GM12878 (cell line): ENCODE results near the gene TMEM272. TPM values are rescaled to one million over a fixed set of nuclear protein-coding genes. Genes with fewer than 3 reads are reported as not detected.

Experiments
- BMI1 ChIP-seq: fragments of 450-650 bp; IDR thresholded peaks from 2 replicates; pipeline ENCODE4 v1.6.1; 2016; ENCODE audit warnings: mild to moderate bottlenecking, moderate library complexity, borderline replicate concordance
- CHD4 ChIP-seq: fragments of 200-600 bp; sonication (generic); IDR thresholded peaks from 2 replicates; pipeline ENCODE4 v1.6.1; 2016; ENCODE audit warnings: mild to moderate bottlenecking
- ETV6 ChIP-seq, 2 experiments: fragments of 450-650 bp in 1 of 2; IDR thresholded peaks in 1 of 2; conservative IDR thresholded peaks in 1 of 2; 2 replicates each; pipeline ENCODE4 v1.6.1; 2014; ENCODE audit warnings: antibody characterized with exemption in 1 of 2, borderline replicate concordance in 1 of 2, low read depth in 1 of 2, mild to moderate bottlenecking in 1 of 2, moderate library complexity in 1 of 2
- FOXM1 ChIP-seq: IDR thresholded peaks from 2 replicates; pipeline ENCODE4 v1.6.1; 2012; ENCODE audit warnings: low read depth, mild to moderate bottlenecking, inconsistent platforms, low read length, moderate library complexity
- HDAC2 ChIP-seq: fragments of 200-600 bp; sonication (generic); IDR thresholded peaks from 2 replicates; pipeline ENCODE4 v1.6.1; 2017
- MTA2 ChIP-seq: fragments of 450-650 bp; IDR thresholded peaks from 2 replicates; pipeline ENCODE4 v1.6.1; 2016; ENCODE audit warnings: low read depth, mild to moderate bottlenecking, moderate library complexity
- MYB ChIP-seq: fragments of 150-350 bp; IDR thresholded peaks from 2 replicates; pipeline ENCODE4 v1.6.1; 2014; ENCODE audit warnings: mild to moderate bottlenecking, low read depth, low read length, borderline replicate concordance
- NBN ChIP-seq: fragments of 450-650 bp; IDR thresholded peaks from 2 replicates; pipeline ENCODE4 v1.6.1; 2016
- NR2F1 ChIP-seq: fragments of 450-650 bp; conservative IDR thresholded peaks from 2 replicates; pipeline ENCODE4 v1.6.1; 2017; ENCODE audit warnings: mild to moderate bottlenecking
- POU2F2 ChIP-seq: IDR thresholded peaks from 3 replicates; pipeline ENCODE4 v1.6.1; 2011; ENCODE audit warnings: low read depth, mild to moderate bottlenecking, low read length, borderline replicate concordance
- RAD51 ChIP-seq: fragments of 450-650 bp; IDR thresholded peaks from 2 replicates; pipeline ENCODE4 v1.6.1; 2016; ENCODE audit warnings: moderate library complexity, mild to moderate bottlenecking, inconsistent platforms
- RELA ChIP-seq: fragments of 450-650 bp; IDR thresholded peaks from 2 replicates; pipeline ENCODE4 v1.8.0; 2014; ENCODE audit warnings: borderline replicate concordance; ENCODE audit not compliant: partially characterized antibody
- SP1 ChIP-seq: IDR thresholded peaks from one replicate; pipeline ENCODE4 v1.6.1; 2011; ENCODE audit warnings: low read depth, low read length
- polyA plus RNA-seq, 11 experiments: library from polyadenylated mRNA; depleted of rRNA in 4 of 11; unstranded in 6 of 11; stranded (reverse) in 5 of 11; fragments of >200 nt; fragmentation: Nextera tagmentation in 4 of 11; fragmentation: Illumina TruSeq in 1 of 11; extraction: Ambion mirVana in 4 of 11; extraction: Trizol in 1 of 11; gene quantifications; 1 replicate in 1 of 11; 2 replicates in 10 of 11; pipeline versions ENCODE4 v1.2.1 to v1.2.3, GENCODE V29; 2011 to 2016; ENCODE audit warnings: inconsistent platforms in 2 of 11, missing spikeins in 2 of 11, low read depth in 1 of 11
- total RNA-seq, 4 experiments: library from RNA; depleted of rRNA in 3 of 4; stranded (reverse); fragments of >200 nt in 3 of 4; fragmentation: Illumina TruSeq in 1 of 4; extraction: Trizol in 1 of 4; gene quantifications; 2 replicates each; pipeline versions ENCODE4 v1.2.1 to v1.2.3, GENCODE V29; 2013 to 2021
- TF ChIP-seq, protein P1 (sequence below): IDR thresholded peaks from 2 replicates; pipeline ENCODE4 v1.6.1; 2011; ENCODE audit warnings: low read depth, low read length, improper control_type of control experiment, borderline replicate concordance
- TF ChIP-seq, protein P2 (sequence below): fragments of 450-650 bp; formaldehyde crosslinking; IDR thresholded peaks from 2 replicates; pipeline ENCODE4 v1.4.0; 2022; ENCODE audit warnings: mild to moderate bottlenecking, moderate library complexity
- TF ChIP-seq, protein P3 (sequence below): fragments of 150-350 bp; IDR thresholded peaks from 2 replicates; pipeline ENCODE4 v1.6.1; 2014; ENCODE audit warnings: mild to moderate bottlenecking, low read depth, low read length
- TF ChIP-seq, protein P4 (sequence below): fragments of 450-650 bp; IDR thresholded peaks from 2 replicates; pipeline ENCODE4 v1.6.1; 2017; ENCODE audit warnings: low read depth, mild to moderate bottlenecking, moderate library complexity
- TF ChIP-seq, protein P5 (sequence below): IDR thresholded peaks from 2 replicates; pipeline ENCODE4 v1.6.1; 2012; ENCODE audit warnings: low read length, inconsistent platforms
- TF ChIP-seq, protein P6 (sequence below): IDR thresholded peaks from 2 replicates; pipeline ENCODE4 v1.6.1; 2011; ENCODE audit warnings: borderline replicate concordance, low read depth, mild to moderate bottlenecking, moderate library complexity, mixed read lengths, low read length; ENCODE audit not compliant: insufficient read depth; ENCODE audit errors: extremely low read length

TMEM272 gene
- total and polyA plus RNA-seq, 10 of the 15 experiments (the other 5 are each of a cell fraction or from before 2014, with no cell fraction given), result 0.01 to 0.04 TPM; not detected in 8

DNA sequence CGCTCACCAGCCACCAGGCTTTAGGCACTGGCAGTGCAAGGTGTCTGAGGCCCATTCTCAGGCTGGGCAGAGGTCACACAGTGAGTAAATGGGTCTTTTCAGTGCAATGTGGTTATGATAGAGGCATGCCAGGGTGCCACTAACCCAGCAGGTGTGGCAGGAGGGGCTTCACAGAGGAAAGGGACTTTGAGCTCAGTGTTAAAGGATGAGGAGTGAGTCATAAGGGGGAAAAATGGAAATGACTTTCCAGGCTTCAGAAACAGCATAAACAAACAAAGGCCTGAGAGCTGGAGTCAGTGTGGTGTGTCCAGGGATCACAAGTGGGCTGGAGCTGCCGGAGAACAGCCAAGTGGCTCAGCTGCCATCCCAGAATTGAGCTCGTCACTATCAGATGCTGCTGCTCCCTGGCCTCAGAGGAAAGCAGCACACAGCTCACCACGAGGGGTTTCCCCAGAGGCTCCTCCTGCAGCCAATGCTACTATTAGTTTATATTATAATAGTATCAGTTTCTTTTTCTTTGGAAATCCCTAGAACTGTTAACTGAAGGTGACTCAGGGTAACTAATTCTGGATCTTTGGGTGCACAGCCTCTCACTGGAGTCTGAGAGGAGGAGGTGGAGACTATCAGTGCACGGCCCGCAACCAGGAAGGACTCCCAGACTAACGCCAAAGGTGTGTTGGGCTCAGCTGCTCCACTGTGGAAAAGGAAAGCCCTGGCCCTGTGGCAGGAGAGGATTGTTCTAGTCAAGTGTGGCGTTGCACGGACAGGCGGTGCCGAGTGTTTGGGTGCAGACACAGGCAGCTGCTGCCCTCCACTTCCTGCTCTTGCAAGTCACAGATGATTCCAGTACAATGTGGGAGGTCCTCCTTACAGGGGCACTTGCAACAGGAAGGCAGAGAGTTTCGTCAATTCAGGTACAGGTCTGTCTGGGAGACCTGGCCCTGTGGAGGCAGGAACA is 80.5 kb downstream of the TMEM272 start (continued):
- TF ChIP-seq ETV6 (conservative IDR thresholded peaks at IDR 0.05 in 1 of 2, IDR thresholded peaks at IDR 0.05 in 1 of 2; ENCODE audit: borderline replicate concordance in 1 of 2, low read depth in 1 of 2) (no peak), NBN (0 out of 2 replicates have a peak, but pooled peaks have one; percentile 58), NR2F1 (peak; percentile 53), MYB (no peak), BMI1 (no peak), POU2F2 (no peak; the same call in 2 of the 3 replicates), MTA2 (no peak; the same call in 1 of the 2 replicates), RELA (peak; percentile 1), FOXM1 (0 out of 2 replicates have a peak, but pooled peaks have one; percentile 15), RAD51 (no peak), CHD4 (no peak), HDAC2 (no peak), SP1 (no peak)
- TF ChIP-seq, protein P1, sequence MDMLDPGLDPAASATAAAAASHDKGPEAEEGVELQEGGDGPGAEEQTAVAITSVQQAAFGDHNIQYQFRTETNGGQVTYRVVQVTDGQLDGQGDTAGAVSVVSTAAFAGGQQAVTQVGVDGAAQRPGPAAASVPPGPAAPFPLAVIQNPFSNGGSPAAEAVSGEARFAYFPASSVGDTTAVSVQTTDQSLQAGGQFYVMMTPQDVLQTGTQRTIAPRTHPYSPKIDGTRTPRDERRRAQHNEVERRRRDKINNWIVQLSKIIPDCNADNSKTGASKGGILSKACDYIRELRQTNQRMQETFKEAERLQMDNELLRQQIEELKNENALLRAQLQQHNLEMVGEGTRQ, result no peak
- TF ChIP-seq, protein P2, sequence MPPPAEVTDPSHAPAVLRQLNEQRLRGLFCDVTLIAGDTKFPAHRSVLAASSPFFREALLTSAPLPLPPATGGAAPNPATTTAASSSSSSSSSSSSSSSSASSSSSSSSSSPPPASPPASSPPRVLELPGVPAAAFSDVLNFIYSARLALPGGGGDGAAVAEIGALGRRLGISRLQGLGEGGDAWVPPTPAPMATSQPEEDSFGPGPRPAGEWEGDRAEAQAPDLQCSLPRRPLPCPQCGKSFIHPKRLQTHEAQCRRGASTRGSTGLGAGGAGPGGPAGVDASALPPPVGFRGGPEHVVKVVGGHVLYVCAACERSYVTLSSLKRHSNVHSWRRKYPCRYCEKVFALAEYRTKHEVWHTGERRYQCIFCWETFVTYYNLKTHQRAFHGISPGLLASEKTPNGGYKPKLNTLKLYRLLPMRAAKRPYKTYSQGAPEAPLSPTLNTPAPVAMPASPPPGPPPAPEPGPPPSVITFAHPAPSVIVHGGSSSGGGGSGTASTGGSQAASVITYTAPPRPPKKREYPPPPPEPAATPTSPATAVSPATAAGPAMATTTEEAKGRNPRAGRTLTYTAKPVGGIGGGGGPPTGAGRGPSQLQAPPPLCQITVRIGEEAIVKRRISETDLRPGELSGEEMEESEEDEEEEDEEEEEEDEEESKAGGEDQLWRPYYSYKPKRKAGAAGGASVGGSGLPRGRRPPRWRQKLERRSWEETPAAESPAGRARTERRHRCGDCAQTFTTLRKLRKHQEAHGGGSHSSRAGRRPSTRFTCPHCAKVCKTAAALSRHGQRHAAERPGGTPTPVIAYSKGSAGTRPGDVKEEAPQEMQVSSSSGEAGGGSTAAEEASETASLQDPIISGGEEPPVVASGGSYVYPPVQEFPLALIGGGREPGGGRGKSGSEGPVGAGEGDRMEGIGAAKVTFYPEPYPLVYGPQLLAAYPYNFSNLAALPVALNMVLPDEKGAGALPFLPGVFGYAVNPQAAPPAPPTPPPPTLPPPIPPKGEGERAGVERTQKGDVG (CRISPR knock-in tag), result no peak
- TF ChIP-seq, protein P3, sequence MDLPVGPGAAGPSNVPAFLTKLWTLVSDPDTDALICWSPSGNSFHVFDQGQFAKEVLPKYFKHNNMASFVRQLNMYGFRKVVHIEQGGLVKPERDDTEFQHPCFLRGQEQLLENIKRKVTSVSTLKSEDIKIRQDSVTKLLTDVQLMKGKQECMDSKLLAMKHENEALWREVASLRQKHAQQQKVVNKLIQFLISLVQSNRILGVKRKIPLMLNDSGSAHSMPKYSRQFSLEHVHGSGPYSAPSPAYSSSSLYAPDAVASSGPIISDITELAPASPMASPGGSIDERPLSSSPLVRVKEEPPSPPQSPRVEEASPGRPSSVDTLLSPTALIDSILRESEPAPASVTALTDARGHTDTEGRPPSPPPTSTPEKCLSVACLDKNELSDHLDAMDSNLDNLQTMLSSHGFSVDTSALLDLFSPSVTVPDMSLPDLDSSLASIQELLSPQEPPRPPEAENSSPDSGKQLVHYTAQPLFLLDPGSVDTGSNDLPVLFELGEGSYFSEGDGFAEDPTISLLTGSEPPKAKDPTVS, result no peak
- TF ChIP-seq, protein P4, sequence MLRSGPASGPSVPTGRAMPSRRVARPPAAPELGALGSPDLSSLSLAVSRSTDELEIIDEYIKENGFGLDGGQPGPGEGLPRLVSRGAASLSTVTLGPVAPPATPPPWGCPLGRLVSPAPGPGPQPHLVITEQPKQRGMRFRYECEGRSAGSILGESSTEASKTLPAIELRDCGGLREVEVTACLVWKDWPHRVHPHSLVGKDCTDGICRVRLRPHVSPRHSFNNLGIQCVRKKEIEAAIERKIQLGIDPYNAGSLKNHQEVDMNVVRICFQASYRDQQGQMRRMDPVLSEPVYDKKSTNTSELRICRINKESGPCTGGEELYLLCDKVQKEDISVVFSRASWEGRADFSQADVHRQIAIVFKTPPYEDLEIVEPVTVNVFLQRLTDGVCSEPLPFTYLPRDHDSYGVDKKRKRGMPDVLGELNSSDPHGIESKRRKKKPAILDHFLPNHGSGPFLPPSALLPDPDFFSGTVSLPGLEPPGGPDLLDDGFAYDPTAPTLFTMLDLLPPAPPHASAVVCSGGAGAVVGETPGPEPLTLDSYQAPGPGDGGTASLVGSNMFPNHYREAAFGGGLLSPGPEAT, result peak; percentile 76
- TF ChIP-seq, protein P5, sequence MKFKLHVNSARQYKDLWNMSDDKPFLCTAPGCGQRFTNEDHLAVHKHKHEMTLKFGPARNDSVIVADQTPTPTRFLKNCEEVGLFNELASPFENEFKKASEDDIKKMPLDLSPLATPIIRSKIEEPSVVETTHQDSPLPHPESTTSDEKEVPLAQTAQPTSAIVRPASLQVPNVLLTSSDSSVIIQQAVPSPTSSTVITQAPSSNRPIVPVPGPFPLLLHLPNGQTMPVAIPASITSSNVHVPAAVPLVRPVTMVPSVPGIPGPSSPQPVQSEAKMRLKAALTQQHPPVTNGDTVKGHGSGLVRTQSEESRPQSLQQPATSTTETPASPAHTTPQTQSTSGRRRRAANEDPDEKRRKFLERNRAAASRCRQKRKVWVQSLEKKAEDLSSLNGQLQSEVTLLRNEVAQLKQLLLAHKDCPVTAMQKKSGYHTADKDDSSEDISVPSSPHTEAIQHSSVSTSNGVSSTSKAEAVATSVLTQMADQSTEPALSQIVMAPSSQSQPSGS, result no peak; the same call in 1 of the 2 replicates
- TF ChIP-seq, protein P6, sequence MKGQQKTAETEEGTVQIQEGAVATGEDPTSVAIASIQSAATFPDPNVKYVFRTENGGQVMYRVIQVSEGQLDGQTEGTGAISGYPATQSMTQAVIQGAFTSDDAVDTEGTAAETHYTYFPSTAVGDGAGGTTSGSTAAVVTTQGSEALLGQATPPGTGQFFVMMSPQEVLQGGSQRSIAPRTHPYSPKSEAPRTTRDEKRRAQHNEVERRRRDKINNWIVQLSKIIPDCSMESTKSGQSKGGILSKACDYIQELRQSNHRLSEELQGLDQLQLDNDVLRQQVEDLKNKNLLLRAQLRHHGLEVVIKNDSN, result no peak
